IPS-18a (cell line): Measurements from ENCODE around the gene TVP23B.
"Not testable (repeated sequence)": the region's sequence is repeated elsewhere in the genome, so short reads cannot be mapped to it uniquely, and the experiment has no call there.

Experiments
- H3K27ac ChIP-seq: one replicate; pipeline ENCODE4 v1.5.1; 2013; ENCODE audit warnings: low read length
- H3K27me3 ChIP-seq: one replicate; pipeline ENCODE4 v1.6.1; 2013; ENCODE audit warnings: mild to moderate bottlenecking, low read length; ENCODE audit not compliant: control insufficient read depth, insufficient read depth
- H3K36me3 ChIP-seq: one replicate; pipeline ENCODE4 v1.6.1; 2013; ENCODE audit warnings: low read depth, low read length; ENCODE audit not compliant: control insufficient read depth
- H3K4me1 ChIP-seq: one replicate; pipeline ENCODE4 v1.6.1; 2013; ENCODE audit warnings: low read depth, low read length; ENCODE audit not compliant: control insufficient read depth
- H3K4me3 ChIP-seq: one replicate; pipeline ENCODE4 v1.5.1; 2013; ENCODE audit warnings: low read length
- H3K9ac ChIP-seq: one replicate; pipeline ENCODE4 v1.6.1; 2013; ENCODE audit warnings: mild to moderate bottlenecking, low read length, moderate library complexity
- H3K9me3 ChIP-seq: one replicate; pipeline ENCODE4 v1.6.1; 2013; ENCODE audit warnings: low read depth, low read length; ENCODE audit not compliant: control insufficient read depth

The TVP23B gene

DNA sequence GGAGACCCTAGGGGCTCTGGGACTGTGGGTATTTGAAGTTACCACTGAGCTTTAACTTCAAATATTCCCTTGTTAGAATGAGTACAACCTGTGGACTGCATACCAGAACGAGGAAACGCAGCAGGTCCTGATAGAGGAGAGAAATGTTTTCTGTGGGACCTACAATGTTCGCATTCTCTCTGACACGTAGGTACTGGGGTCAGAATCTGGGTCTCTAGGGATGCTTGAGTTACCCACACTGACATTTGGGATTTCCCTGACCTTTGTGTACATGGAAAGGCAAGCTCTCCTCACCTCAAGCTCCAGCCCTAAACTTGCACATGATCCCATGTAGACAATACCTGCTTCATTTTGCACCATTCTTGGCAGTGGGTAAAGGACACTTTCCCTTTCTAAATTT, 25.0 kb upstream of the TVP23B start:
- not testable (repeated sequence) for H3K9ac ChIP-seq, H3K4me3 ChIP-seq, H3K9me3 ChIP-seq, H3K27ac ChIP-seq, H3K4me1 ChIP-seq, H3K27me3 ChIP-seq, H3K36me3 ChIP-seq

GRCh38 chr17:18757368-18758044, 23.5 kb upstream of the TVP23B start:
- H3K27ac ChIP-seq, H3K27me3 ChIP-seq, H3K36me3 ChIP-seq, H3K4me3 ChIP-seq, H3K4me1 ChIP-seq, H3K9ac ChIP-seq, H3K9me3 ChIP-seq: not testable (repeated sequence)

DNA sequence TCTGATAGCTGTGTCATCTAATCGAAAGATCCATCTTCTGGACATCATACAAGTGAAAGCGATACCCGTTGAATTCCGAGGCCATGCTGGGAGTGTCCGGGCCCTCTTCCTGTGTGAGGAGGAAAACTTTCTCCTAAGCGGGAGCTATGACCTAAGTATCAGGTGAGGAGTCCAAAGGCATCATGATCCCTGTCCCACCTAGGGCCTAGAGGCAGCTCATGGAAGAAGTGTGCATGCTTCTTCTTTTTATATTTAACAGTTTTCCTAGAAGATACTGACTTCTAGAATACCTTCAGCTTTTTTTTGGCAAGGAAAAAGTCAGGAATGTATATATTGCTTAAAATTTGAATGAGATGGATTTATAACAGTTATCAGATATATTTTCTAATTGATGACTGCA, 22.6 kb upstream of the TVP23B start:
- H3K4me3 ChIP-seq, H3K9me3 ChIP-seq, H3K36me3 ChIP-seq, H3K4me1 ChIP-seq, H3K27me3 ChIP-seq, H3K9ac ChIP-seq, H3K27ac ChIP-seq: not testable (repeated sequence)

GRCh38 chr17:18760221-18760620, 20.8 kb upstream of the TVP23B start:
- H3K4me1 ChIP-seq, H3K4me3 ChIP-seq, H3K9ac ChIP-seq, H3K36me3 ChIP-seq, H3K9me3 ChIP-seq, H3K27me3 ChIP-seq, H3K27ac ChIP-seq: not testable (repeated sequence)

- not testable (repeated sequence) for H3K36me3 ChIP-seq, H3K27ac ChIP-seq, H3K4me3 ChIP-seq, H3K9me3 ChIP-seq, H3K4me1 ChIP-seq, H3K27me3 ChIP-seq, H3K9ac ChIP-seq
Observed at GRCh38 chr17:18770572-18770971, 10.4 kb upstream of the TVP23B start.

DNA sequence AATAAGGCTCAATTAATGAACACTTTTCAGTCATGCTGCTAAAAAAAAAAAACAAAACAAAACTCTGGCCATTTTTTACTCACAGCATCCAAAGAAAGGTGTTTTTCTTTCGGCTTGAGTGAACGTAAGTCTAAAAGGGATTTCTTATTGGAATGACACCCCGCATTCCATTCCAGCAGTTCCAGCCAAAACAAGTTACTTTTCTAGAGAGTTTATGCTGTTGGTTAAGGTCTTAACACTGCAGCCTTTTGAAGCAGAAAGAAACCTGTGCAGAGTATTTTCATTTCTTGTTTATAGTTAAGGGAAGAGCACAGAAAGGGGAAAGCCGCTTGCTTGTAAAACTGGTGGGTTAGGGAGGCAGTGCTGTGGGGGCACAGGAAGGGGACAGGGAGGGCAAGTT, 9.9 kb upstream of the TVP23B start:
- H3K4me1 ChIP-seq, H3K27me3 ChIP-seq, H3K27ac ChIP-seq, H3K9me3 ChIP-seq, H3K36me3 ChIP-seq, H3K9ac ChIP-seq, H3K4me3 ChIP-seq: not testable (repeated sequence)

GRCh38 chr17:18772471-18772870, 8.5 kb upstream of the TVP23B start:
- peaks cover 3% of the 10 kb centered on the region for H3K4me1 ChIP-seq
- no peak overlapping the region for H3K4me3 ChIP-seq
- no peaks in the 10 kb centered on the region for H3K9me3 ChIP-seq
- H3K27me3 ChIP-seq: no peaks in the 10 kb centered on the region
- no peak overlapping the region for H3K27ac ChIP-seq
- H3K36me3 ChIP-seq: no peaks in the 10 kb centered on the region
- H3K9ac ChIP-seq: no peak overlapping the region

GRCh38 chr17:18781805-18782204, 822 bp downstream of the TVP23B start:
- Histone ChIP-seq H3K9ac (peak overlapping the region; percentile 45), H3K4me3 (peak overlapping the region; percentile 58)
- not testable (repeated sequence) for H3K27me3 ChIP-seq, H3K36me3 ChIP-seq, H3K9me3 ChIP-seq, H3K4me1 ChIP-seq, H3K27ac ChIP-seq

GRCh38 chr17:18785933-18786332, 5.0 kb downstream of the TVP23B start:
- not testable (repeated sequence) for H3K27me3 ChIP-seq, H3K9me3 ChIP-seq, H3K4me3 ChIP-seq, H3K27ac ChIP-seq, H3K36me3 ChIP-seq, H3K9ac ChIP-seq, H3K4me1 ChIP-seq

GRCh38 chr17:18786890-18787289, 5.9 kb downstream of the TVP23B start:
- not testable (repeated sequence) for H3K4me3 ChIP-seq, H3K4me1 ChIP-seq, H3K27me3 ChIP-seq, H3K27ac ChIP-seq, H3K9ac ChIP-seq, H3K36me3 ChIP-seq, H3K9me3 ChIP-seq

GRCh38 chr17:18791402-18791801, 10.4 kb downstream of the TVP23B start:
- not testable (repeated sequence) for H3K4me3 ChIP-seq, H3K9me3 ChIP-seq

GRCh38 chr17:18794841-18795240, 13.9 kb downstream of the TVP23B start:
- not testable (repeated sequence) for H3K27me3 ChIP-seq, H3K9ac ChIP-seq, H3K4me1 ChIP-seq, H3K4me3 ChIP-seq, H3K27ac ChIP-seq, H3K9me3 ChIP-seq
- H3K36me3 ChIP-seq: peaks cover 15% of the 10 kb centered on the region

More at GRCh38 chr17:18791402-18791801, 10.4 kb downstream of the TVP23B start:
- not testable (repeated sequence) for H3K36me3 ChIP-seq, H3K27me3 ChIP-seq, H3K9ac ChIP-seq, H3K27ac ChIP-seq, H3K4me1 ChIP-seq
